Vagina (tissue), 2 donors: ENCODE results near the gene AATK.

Experiments used
- POLR2A ChIP-seq, 2 donors: fragments of 450-650 bp; IDR thresholded peaks; one replicate each; pipeline ENCODE4 v1.6.1; 2017; ENCODE audit warnings: antibody characterized with exemption in 2 of 2, mild to moderate bottlenecking in 2 of 2, moderate library complexity in 2 of 2
- POLR2AphosphoS5 ChIP-seq, 2 donors: sonication (generic); formaldehyde crosslinking; IDR thresholded peaks; one replicate each; pipeline ENCODE4 v1.9.0; 2017; ENCODE audit warnings: antibody characterized with exemption in 2 of 2, mild to moderate bottlenecking in 2 of 2, low read depth in 1 of 2; ENCODE audit not compliant: insufficient read depth in 1 of 2
- TF ChIP-seq, protein P1 (sequence below), 3 experiments: fragments of 450-650 bp in 2 of 3; fragments of 200-600 bp in 1 of 3; sonication (generic) in 1 of 3; IDR thresholded peaks; one replicate each; pipeline ENCODE4 v1.5.1; 2017 to 2019; ENCODE audit warnings: antibody characterized with exemption in 3 of 3, mild to moderate bottlenecking in 2 of 3, moderate library complexity in 2 of 3

DNA sequence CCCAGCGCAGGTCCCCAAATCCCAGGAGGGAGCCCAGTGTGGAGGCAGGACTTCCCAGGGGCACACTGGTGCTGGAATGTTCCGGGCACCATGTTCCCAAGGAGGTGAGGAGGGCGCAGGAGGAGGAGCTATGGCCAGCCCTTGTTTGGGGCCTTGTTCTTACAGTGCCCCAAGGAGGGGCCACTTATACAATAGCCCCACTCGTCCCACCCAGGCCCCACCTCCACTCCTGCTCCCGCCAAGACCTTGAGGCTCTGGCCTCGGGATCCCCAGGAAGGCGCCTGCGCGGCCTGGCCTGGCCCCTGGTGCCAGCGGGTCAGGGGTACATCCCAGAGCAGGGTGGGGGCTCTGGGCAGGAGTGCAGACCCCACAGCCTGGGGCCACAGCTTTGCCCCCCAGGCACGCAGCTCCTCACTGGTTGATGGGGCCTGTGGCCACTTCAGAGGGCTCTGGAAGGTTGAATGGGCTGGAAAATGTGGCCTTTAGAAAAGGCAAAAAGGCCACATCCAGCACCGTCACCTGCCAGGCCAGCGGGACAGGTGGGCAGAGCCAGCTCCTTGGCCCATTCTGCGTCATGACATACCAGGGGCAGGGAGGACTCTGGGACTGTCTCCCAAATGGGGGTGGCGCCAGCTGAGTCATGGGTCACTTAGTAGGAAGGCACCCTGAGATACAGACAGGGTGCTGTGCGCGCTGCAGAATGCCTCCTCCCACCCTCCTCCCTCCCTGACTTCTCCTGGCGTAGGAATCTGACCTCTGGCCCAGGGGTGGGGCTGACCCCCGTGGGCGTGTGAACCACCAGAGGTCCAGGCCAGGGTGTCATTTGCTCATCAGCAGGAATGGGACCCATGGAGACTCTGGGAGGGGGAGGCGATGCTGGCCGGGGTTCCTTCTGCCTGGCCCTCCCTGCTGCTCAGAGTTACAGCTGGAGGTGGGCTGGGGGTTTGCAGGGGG lies 33.0 kb downstream of the AATK start:
- TF ChIP-seq POLR2A (IDR thresholded peaks at IDR 0.05) (no peak), POLR2AphosphoS5 (IDR thresholded peaks at IDR 0.05; ENCODE audit: insufficient read depth in 1 of 2, low read depth in 1 of 2) (no peak)
- TF ChIP-seq, protein P1, sequence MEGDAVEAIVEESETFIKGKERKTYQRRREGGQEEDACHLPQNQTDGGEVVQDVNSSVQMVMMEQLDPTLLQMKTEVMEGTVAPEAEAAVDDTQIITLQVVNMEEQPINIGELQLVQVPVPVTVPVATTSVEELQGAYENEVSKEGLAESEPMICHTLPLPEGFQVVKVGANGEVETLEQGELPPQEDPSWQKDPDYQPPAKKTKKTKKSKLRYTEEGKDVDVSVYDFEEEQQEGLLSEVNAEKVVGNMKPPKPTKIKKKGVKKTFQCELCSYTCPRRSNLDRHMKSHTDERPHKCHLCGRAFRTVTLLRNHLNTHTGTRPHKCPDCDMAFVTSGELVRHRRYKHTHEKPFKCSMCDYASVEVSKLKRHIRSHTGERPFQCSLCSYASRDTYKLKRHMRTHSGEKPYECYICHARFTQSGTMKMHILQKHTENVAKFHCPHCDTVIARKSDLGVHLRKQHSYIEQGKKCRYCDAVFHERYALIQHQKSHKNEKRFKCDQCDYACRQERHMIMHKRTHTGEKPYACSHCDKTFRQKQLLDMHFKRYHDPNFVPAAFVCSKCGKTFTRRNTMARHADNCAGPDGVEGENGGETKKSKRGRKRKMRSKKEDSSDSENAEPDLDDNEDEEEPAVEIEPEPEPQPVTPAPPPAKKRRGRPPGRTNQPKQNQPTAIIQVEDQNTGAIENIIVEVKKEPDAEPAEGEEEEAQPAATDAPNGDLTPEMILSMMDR (IDR thresholded peaks at IDR 0.05), result no peak
